ENCODE measurements around the gene BCL2L2. TPM values are rescaled to one million over a fixed set of nuclear protein-coding genes. Genes with fewer than 3 reads are reported as not detected.

Gene BCL2L2
- total and polyA plus RNA-seq, 10 of the 15 experiments (the other 5 are each of a cell fraction or from before 2014, with no cell fraction given) = 1.4 to 14.7 (median 7.1) TPM

GRCh38 chr14:23286020-23286901 lies 20.4 kb upstream of the BCL2L2 start, which contains the start of gene HOMEZ (continued):
- peak; percentile 82 for TF ChIP-seq NKRF (conservative IDR thresholded peaks at IDR 0.05)
- TF ChIP-seq TAF1 (IDR thresholded peaks at IDR 0.05; ENCODE audit: borderline replicate concordance, low read depth, low read length) = peak; percentile 69; the same call in 1 of the 2 replicates
- no peak for TF ChIP-seq SMC3 (IDR thresholded peaks at IDR 0.05; ENCODE audit: borderline replicate concordance, low read length)
- peak; percentile 89 for TF ChIP-seq EED (IDR thresholded peaks at IDR 0.05; ENCODE audit: low read depth)
- peak; percentile 62 to 93; a peak in 3 of 4 replicates for TF ChIP-seq BHLHE40 (IDR thresholded peaks at IDR 0.05; ENCODE audit: borderline replicate concordance in 1 of 2, low read depth in 2 of 2, low read length in 1 of 2)
- 0 out of 2 replicates have a peak, but pooled peaks have one; percentile 45 for TF ChIP-seq LARP7 (IDR thresholded peaks at IDR 0.05)
- 0 out of 2 replicates have a peak, but pooled peaks have one; percentile 51 for TF ChIP-seq POLR2AphosphoS2 (IDR thresholded peaks at IDR 0.05; ENCODE audit: low read depth, low read length)
- TF ChIP-seq ZNF24 (IDR thresholded peaks at IDR 0.05) = no peak
- no peak for TF ChIP-seq BRCA1 (IDR thresholded peaks at IDR 0.05; ENCODE audit: low read depth, low read length)
- TF ChIP-seq RFX5 (IDR thresholded peaks at IDR 0.05; ENCODE audit: low read depth, low read length) = peak; percentile 84
- 0 out of 3 replicates have a peak, but pooled peaks of 1 of the 2 experiments have one; percentile 25 for TF ChIP-seq EGR1 (IDR thresholded peaks at IDR 0.05; ENCODE audit: borderline replicate concordance in 1 of 2, low read depth in 2 of 2, low read length in 2 of 2)
- peak; percentile 17 for TF ChIP-seq SKIL (IDR thresholded peaks at IDR 0.05; ENCODE audit: low read depth, poor library complexity, severe bottlenecking)
- TF ChIP-seq, protein P1, sequence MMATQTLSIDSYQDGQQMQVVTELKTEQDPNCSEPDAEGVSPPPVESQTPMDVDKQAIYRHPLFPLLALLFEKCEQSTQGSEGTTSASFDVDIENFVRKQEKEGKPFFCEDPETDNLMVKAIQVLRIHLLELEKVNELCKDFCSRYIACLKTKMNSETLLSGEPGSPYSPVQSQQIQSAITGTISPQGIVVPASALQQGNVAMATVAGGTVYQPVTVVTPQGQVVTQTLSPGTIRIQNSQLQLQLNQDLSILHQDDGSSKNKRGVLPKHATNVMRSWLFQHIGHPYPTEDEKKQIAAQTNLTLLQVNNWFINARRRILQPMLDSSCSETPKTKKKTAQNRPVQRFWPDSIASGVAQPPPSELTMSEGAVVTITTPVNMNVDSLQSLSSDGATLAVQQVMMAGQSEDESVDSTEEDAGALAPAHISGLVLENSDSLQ (IDR thresholded peaks at IDR 0.05) = peak; percentile 27; the same call in 1 of the 2 replicates
- TF ChIP-seq POLR2A (IDR thresholded peaks at IDR 0.05; ENCODE audit: low read depth, low read length) = peak; percentile 71
- no peak for TF ChIP-seq CEBPB (IDR thresholded peaks at IDR 0.05; ENCODE audit: borderline replicate concordance in 1 of 2, low read depth in 2 of 2, low read length in 2 of 2)
- TF ChIP-seq CTCF (IDR thresholded peaks at IDR 0.05 in 2 of 3, conservative IDR thresholded peaks at IDR 0.05 in 1 of 3; ENCODE audit: control insufficient read depth in 2 of 3, extremely low read depth in 1 of 3, insufficient read depth in 1 of 3, low read depth in 3 of 3, low read length in 3 of 3) = no peak
- no peak for TF ChIP-seq SREBF2 (IDR thresholded peaks at IDR 0.05; ENCODE audit: low read length)
- TF ChIP-seq ATF7 (IDR thresholded peaks at IDR 0.05; ENCODE audit: low read depth) = no peak
- 0 out of 2 replicates have a peak, but pooled peaks have one; percentile 5 for TF ChIP-seq RB1 (IDR thresholded peaks at IDR 0.05; ENCODE audit: borderline replicate concordance)
- peak; percentile 30; the same call in 1 of the 2 replicates for TF ChIP-seq SIN3A (IDR thresholded peaks at IDR 0.05; ENCODE audit: low read depth, low read length)

Data from GM12878 (cell line).